Osteocyte (in vitro differentiated cells): Measurements from ENCODE around the gene FCSK. TPM values are rescaled to one million over a fixed set of nuclear protein-coding genes. Genes with fewer than 3 reads are reported as not detected.

Experiments used
- DNase-seq: peaks from one replicate; pipeline ENCODE4 v3.0.0; 2021; ENCODE audit warnings: mixed read lengths; ENCODE audit not compliant: unreplicated experiment; ENCODE audit errors: extremely low spot score
- H3K27ac Mint-ChIP-seq: one replicate; pipeline ENCODE4 v1.8.0; 2021; ENCODE audit warnings: mild to moderate bottlenecking, mixed read lengths; ENCODE audit not compliant: unreplicated experiment
- H3K27me3 Mint-ChIP-seq: one replicate; pipeline ENCODE4 v1.8.0; 2021; ENCODE audit warnings: mixed read lengths; ENCODE audit not compliant: unreplicated experiment
- H3K36me3 Mint-ChIP-seq: one replicate; pipeline ENCODE4 v1.8.0; 2021; ENCODE audit warnings: mixed read lengths; ENCODE audit not compliant: unreplicated experiment
- H3K4me1 Mint-ChIP-seq: one replicate; pipeline ENCODE4 v1.8.0; 2021; ENCODE audit warnings: mixed read lengths; ENCODE audit not compliant: unreplicated experiment
- H3K4me3 Mint-ChIP-seq: one replicate; pipeline ENCODE4 v1.8.0; 2021; ENCODE audit warnings: mild to moderate bottlenecking, moderate library complexity, mixed read lengths; ENCODE audit not compliant: unreplicated experiment
- H3K9me3 Mint-ChIP-seq: one replicate; pipeline ENCODE4 v1.8.0; 2021; ENCODE audit warnings: mixed read lengths; ENCODE audit not compliant: unreplicated experiment
- total RNA-seq: library from RNA; stranded (reverse); gene quantifications from 2 replicates; pipeline ENCODE4 v1.2.1, GENCODE V29; 2021
- TF ChIP-seq, protein P1 (sequence below): fragments of 200-600 bp; sonication (generic); IDR thresholded peaks from 2 replicates; pipeline ENCODE4 v1.5.0; 2021; ENCODE audit warnings: antibody characterized with exemption, mild to moderate bottlenecking, moderate library complexity

The FCSK gene
- total RNA-seq, 1 donor from 2014 or later = 16.8 TPM

DNA sequence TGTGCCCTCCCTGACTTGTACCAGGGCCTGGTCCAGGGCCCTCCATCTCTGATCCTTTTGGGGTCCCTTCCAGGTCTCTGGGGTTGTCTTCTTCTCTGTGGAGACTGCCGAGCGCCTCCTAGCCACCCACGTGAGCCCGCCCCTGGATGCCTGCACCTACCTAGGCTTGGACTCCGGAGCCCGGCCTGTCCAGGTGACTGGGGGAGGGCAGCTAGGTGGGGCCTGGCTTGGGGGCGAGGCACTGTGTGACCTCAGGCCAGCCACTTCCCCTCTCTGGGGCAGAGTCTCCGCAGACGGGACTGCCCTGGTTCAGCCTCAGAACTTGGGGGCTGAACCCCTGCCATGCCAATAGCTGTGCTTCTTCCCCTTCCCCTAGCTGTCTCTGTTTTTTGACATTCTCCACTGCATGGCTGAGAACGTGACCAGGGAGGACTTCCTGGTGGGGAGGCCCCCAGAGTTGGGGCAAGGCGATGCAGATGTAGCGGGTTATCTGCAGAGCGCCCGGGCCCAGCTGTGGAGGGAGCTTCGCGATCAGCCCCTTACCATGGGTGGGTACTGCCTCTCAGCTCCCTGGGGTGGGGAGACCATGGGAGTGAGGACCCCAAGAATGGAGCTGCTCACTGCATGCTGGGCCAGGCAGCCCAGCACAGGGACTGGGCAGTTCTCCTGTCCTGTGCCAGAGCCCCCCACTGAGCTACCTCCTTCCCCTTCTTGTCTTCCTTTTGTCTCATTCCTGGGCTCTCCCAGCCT, 14.6 kb downstream of the FCSK start:
- Mint-ChIP-seq H3K36me3 (peaks cover 2% of the 10 kb centered on the region), H3K27ac (no peak overlapping the region), H3K4me3 (no peak overlapping the region)

GRCh38 chr16:70470141-70470926, 15.9 kb downstream of the FCSK start:
- Mint-ChIP-seq H3K4me3 (no peak overlapping the region), H3K27me3 (no peaks in the 10 kb centered on the region), H3K9me3 (no peaks in the 10 kb centered on the region), H3K4me1 (no peaks in the 10 kb centered on the region), H3K36me3 (no peaks in the 10 kb centered on the region), H3K27ac (no peak overlapping the region)
- DNase-seq = no peak
- TF ChIP-seq, protein P1, sequence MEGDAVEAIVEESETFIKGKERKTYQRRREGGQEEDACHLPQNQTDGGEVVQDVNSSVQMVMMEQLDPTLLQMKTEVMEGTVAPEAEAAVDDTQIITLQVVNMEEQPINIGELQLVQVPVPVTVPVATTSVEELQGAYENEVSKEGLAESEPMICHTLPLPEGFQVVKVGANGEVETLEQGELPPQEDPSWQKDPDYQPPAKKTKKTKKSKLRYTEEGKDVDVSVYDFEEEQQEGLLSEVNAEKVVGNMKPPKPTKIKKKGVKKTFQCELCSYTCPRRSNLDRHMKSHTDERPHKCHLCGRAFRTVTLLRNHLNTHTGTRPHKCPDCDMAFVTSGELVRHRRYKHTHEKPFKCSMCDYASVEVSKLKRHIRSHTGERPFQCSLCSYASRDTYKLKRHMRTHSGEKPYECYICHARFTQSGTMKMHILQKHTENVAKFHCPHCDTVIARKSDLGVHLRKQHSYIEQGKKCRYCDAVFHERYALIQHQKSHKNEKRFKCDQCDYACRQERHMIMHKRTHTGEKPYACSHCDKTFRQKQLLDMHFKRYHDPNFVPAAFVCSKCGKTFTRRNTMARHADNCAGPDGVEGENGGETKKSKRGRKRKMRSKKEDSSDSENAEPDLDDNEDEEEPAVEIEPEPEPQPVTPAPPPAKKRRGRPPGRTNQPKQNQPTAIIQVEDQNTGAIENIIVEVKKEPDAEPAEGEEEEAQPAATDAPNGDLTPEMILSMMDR = no peak

More for the DNA sequence above, 14.6 kb downstream of the FCSK start:
- TF ChIP-seq, protein P1 = no peak
- no peak for DNase-seq
- Mint-ChIP-seq H3K27me3 (no peaks in the 10 kb centered on the region), H3K9me3 (no peaks in the 10 kb centered on the region), H3K4me1 (no peaks in the 10 kb centered on the region)

GRCh38 chr16:70470927-70471341, 16.5 kb downstream of the FCSK start:
- H3K27ac Mint-ChIP-seq = no peak overlapping the region
- H3K4me3 Mint-ChIP-seq = no peak overlapping the region
- no peak for DNase-seq
- H3K4me1 Mint-ChIP-seq = peaks cover 3% of the 10 kb centered on the region
- TF ChIP-seq, protein P1 = peak; percentile 45
- no peaks in the 10 kb centered on the region for H3K9me3 Mint-ChIP-seq
- H3K27me3 Mint-ChIP-seq = no peaks in the 10 kb centered on the region
- H3K36me3 Mint-ChIP-seq = no peaks in the 10 kb centered on the region

DNA sequence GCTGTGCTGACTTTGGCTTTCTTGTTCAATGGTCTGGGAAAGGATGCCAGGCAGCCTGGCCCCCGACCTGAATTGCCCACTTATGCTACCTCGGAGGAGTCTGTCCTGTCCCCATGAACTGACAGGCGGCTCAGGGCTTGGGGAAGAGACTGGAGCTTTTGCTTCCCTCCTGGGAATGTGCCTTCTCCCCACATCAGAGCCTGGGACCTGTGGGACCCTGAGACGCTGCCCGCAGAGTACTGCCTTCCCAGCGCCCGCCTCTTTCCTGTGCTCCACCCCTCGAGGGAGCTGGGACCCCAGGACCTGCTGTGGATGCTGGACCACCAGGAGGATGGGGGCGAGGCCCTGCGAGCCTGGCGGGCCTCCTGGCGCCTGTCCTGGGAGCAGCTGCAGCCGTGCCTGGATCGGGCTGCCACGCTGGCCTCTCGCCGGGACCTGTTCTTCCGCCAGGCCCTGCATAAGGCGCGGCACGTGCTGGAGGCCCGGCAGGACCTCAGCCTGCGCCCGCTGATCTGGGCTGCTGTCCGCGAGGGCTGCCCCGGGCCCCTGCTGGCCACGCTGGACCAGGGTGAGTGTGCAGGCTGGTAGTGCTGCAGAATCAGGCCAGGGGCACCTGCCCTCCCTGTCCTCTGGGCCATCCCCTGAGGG, 18.5 kb downstream of the FCSK start:
- Mint-ChIP-seq H3K36me3 (no peaks in the 10 kb centered on the region), H3K4me1 (peaks cover 21% of the 10 kb centered on the region), H3K4me3 (no peak overlapping the region), H3K27me3 (no peaks in the 10 kb centered on the region), H3K27ac (no peak overlapping the region), H3K9me3 (no peaks in the 10 kb centered on the region)
- TF ChIP-seq, protein P1 = no peak
- DNase-seq = no peak
